22Rv1 (cell line): ENCODE data around the gene IKBIP.

Experiments used
- CTCF ChIP-seq: fragments of 450-650 bp; IDR thresholded peaks from 2 replicates; pipeline ENCODE4 v1.5.1; 2017; ENCODE audit warnings: mild to moderate bottlenecking
- ZFX ChIP-seq: fragments of 450-650 bp; IDR thresholded peaks from 2 replicates; pipeline ENCODE4 v1.6.1; 2017; ENCODE audit warnings: antibody characterized with exemption, borderline replicate concordance

- TF ChIP-seq CTCF (no peak), ZFX (no peak)
Observed at GRCh38 chr12:98591209-98591608, 53.4 kb downstream of the IKBIP start.
